Neural cell (in vitro differentiated cells): ENCODE data around the gene SHISA9. TPM values are rescaled to one million over a fixed set of nuclear protein-coding genes. Genes with fewer than 3 reads are reported as not detected.

ENCODE experiments used
- H2AFZ ChIP-seq: fragments of 200-600, 300-800 bp; sonication (generic), shearing (Covaris generic); 2 replicates; pipeline ENCODE4 v1.6.0; 2014; ENCODE audit warnings: low read depth, mild to moderate bottlenecking, antibody characterized with exemption, low read length, moderate library complexity
- H3F3A ChIP-seq: fragments of 200-600 bp; shearing (Covaris generic); 2 replicates; pipeline ENCODE4 v1.6.1; 2016; ENCODE audit warnings: mild to moderate bottlenecking, moderate library complexity, mixed read lengths, antibody characterized with exemption, low read length; ENCODE audit not compliant: insufficient read depth, poor library complexity, severe bottlenecking
- H3K27ac ChIP-seq: fragments of 200-600, 300-800 bp; sonication (generic), shearing (Covaris generic); 2 replicates; pipeline ENCODE4 v1.5.1; 2014; ENCODE audit warnings: mild to moderate bottlenecking, low read length, moderate library complexity
- H3K27me3 ChIP-seq: fragments of 300-800, 200-600 bp; sonication (generic), shearing (Covaris generic); 2 replicates; pipeline ENCODE4 v1.6.0; 2014; ENCODE audit warnings: mild to moderate bottlenecking, low read depth, low read length, moderate library complexity; ENCODE audit not compliant: insufficient read depth
- H3K36me3 ChIP-seq: fragments of 300-800, 200-600 bp; sonication (generic), shearing (Covaris generic); 2 replicates; pipeline ENCODE4 v1.5.1; 2014; ENCODE audit warnings: mild to moderate bottlenecking, antibody characterized with exemption, low read length, moderate library complexity; ENCODE audit not compliant: insufficient read depth
- H3K4me2 ChIP-seq: fragments of 300-800, 200-600 bp; sonication (generic), shearing (Covaris generic); 2 replicates; pipeline ENCODE4 v1.6.0; 2014; ENCODE audit warnings: mild to moderate bottlenecking, low read length
- H3K4me3 ChIP-seq: fragments of 300-800, 200-600 bp; sonication (generic), shearing (Covaris generic); 2 replicates; pipeline ENCODE4 v1.5.1; 2014; ENCODE audit warnings: mild to moderate bottlenecking, low read length, moderate library complexity
- H3K79me2 ChIP-seq: fragments of 200-600 bp; shearing (Covaris generic); replicated peaks from 2 replicates; pipeline ENCODE4 v1.6.0; 2014; ENCODE audit warnings: mild to moderate bottlenecking, low read length, moderate library complexity; ENCODE audit not compliant: insufficient read depth
- H3K9ac ChIP-seq: fragments of 300-800, 200-600 bp; sonication (generic), shearing (Covaris generic); 2 replicates; pipeline ENCODE4 v1.6.1; 2016; ENCODE audit warnings: mild to moderate bottlenecking, low read length, mixed read lengths
- H3K9me2 ChIP-seq: fragments of 200-600 bp; shearing (Covaris generic); 2 replicates; pipeline ENCODE4 v1.6.1; 2016; ENCODE audit warnings: mild to moderate bottlenecking, low read length, mixed read lengths; ENCODE audit not compliant: insufficient read depth
- H3K9me3 ChIP-seq: fragments of 200-600, 300-800 bp; sonication (generic), shearing (Covaris generic); 2 replicates; pipeline ENCODE4 v1.6.1; 2016; ENCODE audit warnings: mild to moderate bottlenecking, mixed run types, low read length, moderate library complexity, mixed read lengths
- H4K20me1 ChIP-seq: fragments of 200-600 bp; shearing (Covaris generic); 2 replicates; pipeline ENCODE4 v1.6.1; 2016; ENCODE audit warnings: mild to moderate bottlenecking, mixed run types; ENCODE audit not compliant: insufficient read depth
- EP300 ChIP-seq: fragments of 450-650 bp; conservative IDR thresholded peaks from 2 replicates; pipeline ENCODE4 v1.6.1; 2014; ENCODE audit warnings: antibody characterized with exemption, mild to moderate bottlenecking, moderate library complexity; ENCODE audit not compliant: poor library complexity, severe bottlenecking
- EZH2 ChIP-seq: fragments of 200-600, 300-800 bp; shearing (Covaris generic), sonication (generic); IDR thresholded peaks from 2 replicates; pipeline ENCODE4 v1.6.1; 2014; ENCODE audit warnings: antibody characterized with exemption, low read length, borderline replicate concordance, mild to moderate bottlenecking; ENCODE audit not compliant: insufficient read depth, poor library complexity, severe bottlenecking
- MXI1 ChIP-seq: fragments of 450-650 bp; conservative IDR thresholded peaks from 2 replicates; pipeline ENCODE4 v1.6.1; 2014; ENCODE audit warnings: antibody characterized with exemption, mild to moderate bottlenecking; ENCODE audit not compliant: poor library complexity, severe bottlenecking
- POLR2AphosphoS5 ChIP-seq: IDR thresholded peaks from 2 replicates; pipeline ENCODE4 v1.6.1; 2012
- RAD21 ChIP-seq: fragments of 450-650 bp; conservative IDR thresholded peaks from 2 replicates; pipeline ENCODE4 v1.6.1; 2014; ENCODE audit warnings: antibody characterized with exemption, mild to moderate bottlenecking, moderate library complexity
- SMC3 ChIP-seq: fragments of 450-650 bp; conservative IDR thresholded peaks from 2 replicates; pipeline ENCODE4 v1.6.1; 2014; ENCODE audit warnings: antibody characterized with exemption, mild to moderate bottlenecking, moderate library complexity; ENCODE audit not compliant: poor library complexity
- TAF1 ChIP-seq: IDR thresholded peaks from 2 replicates; pipeline ENCODE4 v1.6.1; 2012; ENCODE audit warnings: low read depth
- polyA plus RNA-seq: library from polyadenylated mRNA; depleted of rRNA; stranded (reverse); fragments of >200 nt; gene quantifications from 2 replicates; pipeline ENCODE4 v1.2.3, GENCODE V29; 2014
- TF ChIP-seq, protein P1 (sequence below): fragments of 450-650 bp; IDR thresholded peaks from 2 replicates; pipeline ENCODE4 v1.5.1; 2014; ENCODE audit warnings: antibody characterized with exemption, mild to moderate bottlenecking, moderate library complexity; ENCODE audit not compliant: poor library complexity, severe bottlenecking
- TF ChIP-seq, protein P2 (sequence below): IDR thresholded peaks from 2 replicates; pipeline ENCODE4 v1.6.1; 2012; ENCODE audit warnings: borderline replicate concordance

The SHISA9 gene
- polyA plus RNA-seq, 1 donor from 2014 or later, result 2.0 TPM

DNA sequence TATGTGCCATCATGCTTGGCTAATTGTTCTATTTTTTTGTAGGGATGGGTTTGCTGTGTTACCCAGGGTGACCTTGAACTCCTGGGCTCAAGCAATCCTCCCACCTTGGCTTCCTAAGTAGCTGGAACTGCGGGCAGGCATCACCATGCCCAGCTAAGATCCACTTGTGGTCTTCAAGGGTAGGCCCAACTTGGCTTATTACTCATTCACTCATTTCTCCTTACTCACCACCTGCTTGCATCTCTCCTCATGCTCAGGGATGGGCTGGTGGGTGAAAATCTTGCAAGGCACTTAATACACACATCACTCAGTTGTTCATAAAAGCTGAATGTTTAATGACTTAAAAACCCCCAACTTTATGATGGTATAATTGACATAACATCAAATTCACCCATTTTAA lies 207.8 kb downstream of the SHISA9 start:
- no peak overlapping the region for H3K4me3 ChIP-seq
- no peaks in the 10 kb centered on the region for H4K20me1 ChIP-seq
- no peak overlapping the region for H3K9ac ChIP-seq
- no peak overlapping the region for H3K27ac ChIP-seq
- no peaks in the 10 kb centered on the region for H3F3A ChIP-seq
- no peak overlapping the region for H3K4me2 ChIP-seq
- H3K9me3 ChIP-seq, result no peaks in the 10 kb centered on the region
- no peak overlapping the region for H2AFZ ChIP-seq
- no peaks in the 10 kb centered on the region for H3K79me2 ChIP-seq
- TF ChIP-seq, protein P1, sequence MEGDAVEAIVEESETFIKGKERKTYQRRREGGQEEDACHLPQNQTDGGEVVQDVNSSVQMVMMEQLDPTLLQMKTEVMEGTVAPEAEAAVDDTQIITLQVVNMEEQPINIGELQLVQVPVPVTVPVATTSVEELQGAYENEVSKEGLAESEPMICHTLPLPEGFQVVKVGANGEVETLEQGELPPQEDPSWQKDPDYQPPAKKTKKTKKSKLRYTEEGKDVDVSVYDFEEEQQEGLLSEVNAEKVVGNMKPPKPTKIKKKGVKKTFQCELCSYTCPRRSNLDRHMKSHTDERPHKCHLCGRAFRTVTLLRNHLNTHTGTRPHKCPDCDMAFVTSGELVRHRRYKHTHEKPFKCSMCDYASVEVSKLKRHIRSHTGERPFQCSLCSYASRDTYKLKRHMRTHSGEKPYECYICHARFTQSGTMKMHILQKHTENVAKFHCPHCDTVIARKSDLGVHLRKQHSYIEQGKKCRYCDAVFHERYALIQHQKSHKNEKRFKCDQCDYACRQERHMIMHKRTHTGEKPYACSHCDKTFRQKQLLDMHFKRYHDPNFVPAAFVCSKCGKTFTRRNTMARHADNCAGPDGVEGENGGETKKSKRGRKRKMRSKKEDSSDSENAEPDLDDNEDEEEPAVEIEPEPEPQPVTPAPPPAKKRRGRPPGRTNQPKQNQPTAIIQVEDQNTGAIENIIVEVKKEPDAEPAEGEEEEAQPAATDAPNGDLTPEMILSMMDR, result no peak
- no peak for TF ChIP-seq TAF1
- TF ChIP-seq, protein P2, sequence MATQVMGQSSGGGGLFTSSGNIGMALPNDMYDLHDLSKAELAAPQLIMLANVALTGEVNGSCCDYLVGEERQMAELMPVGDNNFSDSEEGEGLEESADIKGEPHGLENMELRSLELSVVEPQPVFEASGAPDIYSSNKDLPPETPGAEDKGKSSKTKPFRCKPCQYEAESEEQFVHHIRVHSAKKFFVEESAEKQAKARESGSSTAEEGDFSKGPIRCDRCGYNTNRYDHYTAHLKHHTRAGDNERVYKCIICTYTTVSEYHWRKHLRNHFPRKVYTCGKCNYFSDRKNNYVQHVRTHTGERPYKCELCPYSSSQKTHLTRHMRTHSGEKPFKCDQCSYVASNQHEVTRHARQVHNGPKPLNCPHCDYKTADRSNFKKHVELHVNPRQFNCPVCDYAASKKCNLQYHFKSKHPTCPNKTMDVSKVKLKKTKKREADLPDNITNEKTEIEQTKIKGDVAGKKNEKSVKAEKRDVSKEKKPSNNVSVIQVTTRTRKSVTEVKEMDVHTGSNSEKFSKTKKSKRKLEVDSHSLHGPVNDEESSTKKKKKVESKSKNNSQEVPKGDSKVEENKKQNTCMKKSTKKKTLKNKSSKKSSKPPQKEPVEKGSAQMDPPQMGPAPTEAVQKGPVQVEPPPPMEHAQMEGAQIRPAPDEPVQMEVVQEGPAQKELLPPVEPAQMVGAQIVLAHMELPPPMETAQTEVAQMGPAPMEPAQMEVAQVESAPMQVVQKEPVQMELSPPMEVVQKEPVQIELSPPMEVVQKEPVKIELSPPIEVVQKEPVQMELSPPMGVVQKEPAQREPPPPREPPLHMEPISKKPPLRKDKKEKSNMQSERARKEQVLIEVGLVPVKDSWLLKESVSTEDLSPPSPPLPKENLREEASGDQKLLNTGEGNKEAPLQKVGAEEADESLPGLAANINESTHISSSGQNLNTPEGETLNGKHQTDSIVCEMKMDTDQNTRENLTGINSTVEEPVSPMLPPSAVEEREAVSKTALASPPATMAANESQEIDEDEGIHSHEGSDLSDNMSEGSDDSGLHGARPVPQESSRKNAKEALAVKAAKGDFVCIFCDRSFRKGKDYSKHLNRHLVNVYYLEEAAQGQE, result no peak
- no peak for TF ChIP-seq EZH2
- no peak for TF ChIP-seq POLR2AphosphoS5
- H3K9me2 ChIP-seq, result no peaks in the 10 kb centered on the region
- no peaks in the 10 kb centered on the region for H3K36me3 ChIP-seq
- H3K27me3 ChIP-seq, result no peaks in the 10 kb centered on the region

DNA sequence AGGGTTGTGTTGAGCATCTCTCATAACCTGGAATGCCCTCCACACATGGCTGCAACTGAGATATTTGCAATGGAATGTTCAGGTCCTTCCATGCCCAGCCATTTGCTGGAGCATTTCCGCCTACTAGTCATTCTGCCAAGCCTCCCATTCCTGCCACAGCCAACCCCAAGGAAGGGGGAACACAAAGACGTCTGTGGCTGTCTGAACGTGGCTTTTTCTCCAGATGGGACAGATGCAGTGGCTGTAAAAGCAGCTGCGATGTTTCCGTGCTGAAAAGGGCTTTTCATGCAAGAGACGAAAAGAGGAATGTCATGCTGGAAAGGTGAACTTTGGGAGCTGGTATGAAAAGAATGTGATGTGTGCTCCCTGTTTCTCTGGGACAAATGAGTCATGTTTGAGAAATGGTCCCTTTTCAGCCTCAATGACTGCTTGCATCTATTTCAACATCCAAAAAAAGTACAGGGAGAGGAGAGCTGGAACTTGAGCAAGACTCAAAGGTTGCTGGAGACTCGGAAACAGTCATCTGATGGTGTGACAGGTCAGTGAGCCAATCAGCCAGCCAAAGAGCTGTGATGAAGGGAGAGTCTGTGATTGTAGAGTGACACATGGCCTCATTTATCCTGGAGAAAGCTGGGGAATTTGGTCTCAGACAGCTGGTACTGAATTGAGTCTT lies 208.9 kb downstream of the SHISA9 start:
- H3K4me2 ChIP-seq, result no peak overlapping the region
- no peaks in the 10 kb centered on the region for H3K79me2 ChIP-seq
- TF ChIP-seq EZH2, result no peak
- TF ChIP-seq EP300, result no peak
- TF ChIP-seq MXI1, result no peak
- no peak for TF ChIP-seq RAD21
- TF ChIP-seq, protein P1, result no peak
- TF ChIP-seq SMC3, result no peak
- TF ChIP-seq, protein P2, result no peak
- no peak for TF ChIP-seq TAF1
- TF ChIP-seq POLR2AphosphoS5, result no peak
- H3K9me2 ChIP-seq, result no peaks in the 10 kb centered on the region
- H3K36me3 ChIP-seq, result no peaks in the 10 kb centered on the region
- no peaks in the 10 kb centered on the region for H3F3A ChIP-seq
- H3K9ac ChIP-seq, result no peak overlapping the region
- H3K27me3 ChIP-seq, result no peaks in the 10 kb centered on the region
- no peaks in the 10 kb centered on the region for H3K9me3 ChIP-seq
- H2AFZ ChIP-seq, result no peak overlapping the region
- no peaks in the 10 kb centered on the region for H4K20me1 ChIP-seq
- no peak overlapping the region for H3K27ac ChIP-seq
- no peak overlapping the region for H3K4me3 ChIP-seq
